DMS 273 treated with DMSO at 0.1 percent for 48 hours (cell line): ENCODE results near the gene ZNF358.

Experiments
- DNase-seq: peaks from one replicate; lab custom pipeline; 2025; lab: John Stamatoyannopoulos, UW

The ZNF358 gene

DNA sequence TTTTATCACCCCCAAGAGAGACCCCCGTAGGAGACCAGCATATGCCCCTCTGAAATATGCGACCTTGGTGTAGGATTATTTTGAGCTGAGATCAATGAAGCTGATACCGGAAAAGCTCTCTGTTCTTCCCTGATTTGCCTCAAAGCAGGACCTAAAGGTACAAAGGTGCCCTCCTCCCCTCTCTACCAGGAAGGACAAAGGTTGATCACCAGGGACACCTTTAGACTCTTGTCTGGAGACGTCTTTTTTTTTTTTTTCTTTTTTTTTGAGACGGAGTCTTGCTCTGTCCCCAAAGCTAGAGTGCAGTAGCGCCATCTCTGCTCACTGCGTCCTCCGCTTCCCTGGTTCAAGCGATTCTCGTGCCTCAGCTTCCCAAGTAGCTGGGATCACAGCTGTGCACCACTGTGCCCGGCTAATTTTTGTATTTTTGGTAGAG is 26.3 kb upstream of the ZNF358 start:
- DNase-seq = no peak

GRCh38 chr19:7492142-7492541 is 23.8 kb upstream of the ZNF358 start:
- DNase-seq = no peak

GRCh38 chr19:7492558-7492957 is 23.3 kb upstream of the ZNF358 start:
- no peak for DNase-seq

- DNase-seq = no peak
Measured at GRCh38 chr19:7494416-7495098, 21.3 kb upstream of the ZNF358 start.

DNA sequence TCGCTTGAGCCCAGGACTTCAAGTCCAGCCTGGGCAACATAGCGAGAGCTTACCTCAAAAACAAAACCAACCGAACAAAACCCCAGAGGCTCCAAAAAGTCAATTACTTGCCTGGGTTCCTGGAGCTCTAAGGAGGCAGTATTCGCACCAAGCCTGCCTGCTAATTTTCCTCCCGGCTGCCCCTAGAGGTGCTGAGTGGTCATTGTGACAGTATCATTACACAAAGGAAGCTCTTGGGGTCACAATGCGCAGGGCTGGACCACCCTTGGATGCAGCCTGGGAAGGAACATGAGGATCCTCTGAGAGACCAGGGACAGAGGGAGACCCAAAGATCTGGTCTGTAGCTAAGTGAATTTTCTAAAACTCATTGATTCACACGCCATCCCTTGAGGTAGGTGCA is 18.6 kb upstream of the ZNF358 start:
- DNase-seq = no peak

- DNase-seq = peak; percentile 55
Measured at GRCh38 chr19:7500811-7501450, 15.0 kb upstream of the ZNF358 start.

GRCh38 chr19:7502552-7502951 is 13.4 kb upstream of the ZNF358 start:
- DNase-seq = no peak

DNA sequence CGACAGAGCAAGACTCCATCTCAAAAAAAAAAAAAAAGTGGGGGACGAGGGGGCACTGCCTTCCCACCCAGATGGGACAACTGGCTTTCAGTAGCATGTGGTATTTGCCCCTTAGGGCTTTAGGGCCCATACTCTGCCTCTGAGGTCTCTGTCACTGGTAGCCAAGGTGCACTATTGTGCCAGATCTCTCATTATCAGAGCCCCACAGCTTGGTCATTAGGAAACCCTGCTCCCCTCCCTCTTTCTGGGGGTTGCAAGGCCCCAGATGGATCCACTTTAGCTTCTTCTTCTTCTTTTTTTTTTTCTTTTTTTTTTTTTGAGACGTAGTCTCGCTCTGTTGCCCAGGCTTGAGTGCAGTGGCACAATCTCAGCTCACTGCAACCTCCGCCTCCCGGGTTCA is 11.2 kb upstream of the ZNF358 start:
- DNase-seq = no peak

- no peak for DNase-seq
Measured at GRCh38 chr19:7505288-7505681, 10.6 kb upstream of the ZNF358 start.

DNA sequence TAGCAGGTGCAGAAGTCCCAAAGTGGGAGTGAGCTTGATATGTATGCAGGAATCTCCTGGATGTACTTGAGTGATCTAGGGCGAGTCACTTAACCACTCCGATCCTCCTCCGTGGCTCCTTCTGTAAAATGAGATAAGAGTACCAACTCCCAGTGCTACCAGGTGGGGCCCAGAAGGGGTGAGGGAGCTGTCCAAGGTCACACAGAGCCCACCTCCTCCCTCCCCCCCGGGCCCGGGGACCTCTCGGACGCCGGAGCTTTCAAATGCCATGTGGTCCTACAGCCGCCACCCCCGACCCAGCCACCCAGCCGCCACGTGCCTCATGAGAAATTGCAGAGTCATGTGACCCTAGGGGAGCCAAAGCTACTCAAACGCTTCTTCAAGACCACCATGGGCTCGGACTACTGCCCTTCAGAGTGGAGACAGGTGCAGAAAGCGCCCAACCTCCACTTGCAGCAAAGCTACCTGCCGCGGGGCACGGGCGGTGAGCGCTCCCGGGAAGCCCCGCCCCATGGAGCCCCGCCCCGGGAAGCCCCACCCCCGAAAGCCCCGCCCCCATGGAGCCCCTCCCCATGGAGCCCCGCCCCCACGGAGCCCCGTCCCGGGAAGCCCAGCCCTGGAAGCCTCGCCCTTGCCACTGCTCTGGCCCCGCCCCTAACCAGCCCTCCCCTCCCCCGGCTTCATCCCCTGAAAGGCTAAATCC is 10.1 kb upstream of the ZNF358 start:
- DNase-seq = no peak

DNA sequence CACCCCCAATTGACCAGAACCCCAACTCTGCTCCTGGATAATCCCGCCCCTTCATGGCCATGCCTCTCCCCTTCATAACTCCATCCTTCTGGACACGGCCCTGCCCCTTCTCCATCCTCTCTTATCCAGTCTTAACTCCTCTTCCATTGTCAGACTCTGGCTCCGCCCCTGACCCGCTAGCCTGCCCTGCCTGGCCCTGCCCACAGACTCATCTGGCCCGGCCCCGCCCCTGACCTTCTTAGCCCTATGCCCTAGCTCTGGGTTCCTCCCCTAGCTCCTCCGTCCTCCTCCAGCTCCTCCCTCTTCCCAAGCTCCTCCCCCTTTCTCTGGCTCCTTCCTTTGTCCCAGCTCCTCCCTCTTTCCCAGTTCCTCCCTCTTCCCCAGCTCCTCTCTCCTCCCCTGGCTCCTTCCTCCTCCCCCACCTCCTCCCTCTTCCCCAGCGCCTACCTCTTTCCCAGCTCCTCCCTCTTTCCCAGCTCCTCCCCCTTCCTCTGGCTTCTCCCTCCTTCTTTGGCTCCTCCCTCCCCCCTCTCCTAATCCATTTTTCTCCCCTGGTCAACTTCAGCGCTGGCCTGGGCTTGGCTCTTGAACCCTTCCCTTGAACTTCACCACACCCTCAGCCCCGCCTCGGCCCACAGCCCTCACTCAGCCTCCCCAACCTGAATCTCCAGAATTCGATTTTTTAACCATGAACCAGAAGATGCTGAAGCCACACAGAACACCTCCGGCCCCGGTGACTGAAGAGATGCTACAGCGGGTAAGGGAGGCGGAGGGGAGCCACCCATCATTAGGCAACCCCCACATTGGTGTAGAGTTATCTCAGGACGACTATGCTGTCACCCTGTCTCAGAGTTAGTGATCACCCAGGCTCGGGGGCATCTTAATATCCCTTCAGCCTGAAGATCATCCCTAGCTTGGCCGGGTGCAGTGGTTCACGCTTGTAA is 9.2 kb upstream of the ZNF358 start:
- DNase-seq = peak; percentile 37

DNA sequence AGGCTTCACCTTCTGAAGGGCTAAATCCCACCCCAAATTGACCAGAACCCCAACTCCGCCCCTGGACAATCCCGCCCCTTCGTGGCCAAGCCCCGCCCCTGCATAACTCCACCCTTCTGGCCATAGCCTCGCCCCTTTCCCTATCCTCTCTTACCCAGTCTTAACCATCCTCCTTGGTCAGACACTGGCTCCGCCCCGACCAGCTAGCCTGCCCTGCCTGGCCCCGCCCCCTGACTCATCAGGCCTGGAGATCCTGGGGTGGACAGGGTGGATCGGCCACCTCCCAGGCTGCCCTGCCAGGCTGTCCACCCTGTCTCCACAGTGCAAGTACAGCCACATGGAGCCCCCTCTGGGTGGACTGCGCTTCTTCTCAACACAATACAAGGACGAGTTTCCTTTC is 8.0 kb upstream of the ZNF358 start:
- DNase-seq = no peak

- DNase-seq = no peak
Measured at GRCh38 chr19:7509625-7510024, 6.3 kb upstream of the ZNF358 start.

GRCh38 chr19:7512400-7512851 is 3.5 kb upstream of the ZNF358 start:
- DNase-seq = no peak

DNA sequence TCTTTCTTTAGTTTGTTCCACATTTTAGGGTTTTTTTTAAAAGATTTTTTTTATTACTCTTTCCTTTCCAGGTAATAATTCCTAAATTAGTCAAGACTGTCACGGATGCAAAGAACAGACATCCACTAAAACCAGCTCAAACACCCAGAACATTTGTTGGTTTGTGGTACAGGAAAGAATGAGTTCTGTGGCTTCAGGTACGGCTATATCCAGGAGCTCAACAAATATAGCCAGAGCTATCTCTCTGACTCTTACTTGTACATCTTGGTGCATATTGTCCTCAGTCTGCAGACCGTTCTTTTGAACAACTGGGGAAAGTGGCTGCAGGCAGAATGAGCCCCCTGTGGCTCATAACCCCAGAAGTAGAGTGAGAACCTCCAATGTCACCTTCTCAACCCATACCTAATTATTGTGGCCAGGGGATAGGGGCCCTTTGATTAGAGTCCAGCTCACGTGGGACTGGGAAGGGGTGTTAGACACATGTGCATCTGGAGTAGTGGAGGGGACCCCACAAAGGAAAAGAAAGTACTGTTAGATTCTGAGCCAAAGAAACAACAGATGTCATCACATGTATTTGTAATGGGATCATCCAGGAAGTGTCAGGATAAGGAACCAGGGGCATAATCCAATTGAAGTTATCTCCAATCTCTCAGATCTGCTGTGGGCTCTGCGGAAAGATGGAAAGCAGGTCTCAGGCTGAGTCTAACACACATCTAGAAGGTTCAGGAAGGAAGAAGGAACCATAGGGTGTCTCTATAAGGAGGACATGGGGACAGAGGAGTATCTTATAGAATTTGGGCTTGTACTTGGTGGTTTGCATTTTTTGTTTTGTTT is 1.9 kb upstream of the ZNF358 start:
- DNase-seq = no peak

DNA sequence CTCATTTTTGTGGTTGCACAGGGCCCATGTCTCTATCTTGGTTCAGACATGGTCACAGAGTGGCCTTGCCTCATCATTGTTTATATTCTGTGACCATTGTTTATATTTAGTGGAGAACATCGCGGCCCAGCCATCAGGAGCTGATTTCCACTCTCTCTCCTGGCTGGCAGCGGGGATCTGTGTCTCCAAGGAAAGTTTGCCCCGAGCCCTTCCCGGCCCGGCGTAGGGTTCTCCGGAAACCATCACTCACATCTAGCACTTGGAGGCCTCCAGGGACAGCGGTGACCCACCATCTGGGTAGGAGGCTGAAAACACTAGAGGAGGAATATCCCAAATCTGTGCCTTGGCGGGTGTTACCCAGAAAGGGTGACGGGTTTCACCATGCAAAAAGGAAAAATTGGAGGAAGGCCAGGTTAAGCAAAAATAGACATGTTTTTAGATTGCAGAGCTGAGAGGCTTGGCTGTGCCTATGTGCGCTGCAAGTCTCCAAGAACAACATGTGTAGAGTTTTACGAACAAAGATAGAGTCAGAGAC is 726 bp upstream of the ZNF358 start:
- no peak for DNase-seq

DNA sequence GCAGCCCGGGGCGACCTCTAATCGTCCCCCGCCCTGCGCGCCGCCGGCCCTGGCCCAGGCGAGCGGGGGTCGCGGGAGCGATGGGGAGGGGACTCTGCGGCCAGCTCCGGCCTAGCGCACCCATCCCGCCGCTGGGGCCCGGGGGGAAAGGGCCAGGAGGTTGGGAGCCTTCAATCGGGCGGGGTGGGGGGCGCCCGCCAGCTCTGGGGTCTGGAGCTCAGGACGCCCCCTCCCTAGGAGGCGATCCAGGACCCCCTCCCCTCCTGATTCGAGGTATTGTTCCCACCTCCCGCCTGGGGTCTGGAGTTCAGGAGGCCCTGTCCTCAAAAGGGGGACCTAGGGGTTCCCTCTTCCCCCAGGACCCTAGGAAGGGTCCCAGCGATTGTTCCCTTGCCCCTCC is 430 bp downstream of the ZNF358 start:
- DNase-seq = no peak

DNA sequence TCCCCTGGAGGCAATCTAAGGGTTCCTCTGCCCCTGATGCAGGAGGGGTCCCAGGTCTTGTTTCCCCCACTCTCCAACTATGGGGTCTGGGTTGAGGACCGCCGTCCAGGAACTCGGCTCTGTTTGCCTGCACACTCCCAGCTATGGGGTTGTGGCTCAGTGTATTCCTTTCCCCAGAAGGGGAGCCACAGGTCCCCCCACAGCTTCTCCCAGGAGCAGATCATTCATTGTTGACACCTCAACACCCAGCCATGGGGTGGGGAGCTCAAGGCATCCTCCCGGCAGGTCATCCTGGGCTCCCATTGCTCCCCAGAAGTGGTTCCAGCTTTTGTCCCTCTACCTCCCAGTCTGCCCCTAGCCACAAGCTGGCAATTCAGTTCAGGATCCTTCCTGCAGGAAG is 975 bp downstream of the ZNF358 start:
- no peak for DNase-seq

- DNase-seq = no peak
Measured at GRCh38 chr19:7519361-7520130, 3.6 kb downstream of the ZNF358 start.
